Measurements from ENCODE around the gene DHRSX. TPM values are rescaled to one million over a fixed set of nuclear protein-coding genes. Genes with fewer than 3 reads are reported as not detected.
"Not testable (repeated sequence)": the region's sequence is repeated elsewhere in the genome, so short reads cannot be mapped to it uniquely, and the experiment has no call there.

Gene DHRSX
- total RNA-seq, 1 experiment from 2014 or later = 24.7 TPM

DNA sequence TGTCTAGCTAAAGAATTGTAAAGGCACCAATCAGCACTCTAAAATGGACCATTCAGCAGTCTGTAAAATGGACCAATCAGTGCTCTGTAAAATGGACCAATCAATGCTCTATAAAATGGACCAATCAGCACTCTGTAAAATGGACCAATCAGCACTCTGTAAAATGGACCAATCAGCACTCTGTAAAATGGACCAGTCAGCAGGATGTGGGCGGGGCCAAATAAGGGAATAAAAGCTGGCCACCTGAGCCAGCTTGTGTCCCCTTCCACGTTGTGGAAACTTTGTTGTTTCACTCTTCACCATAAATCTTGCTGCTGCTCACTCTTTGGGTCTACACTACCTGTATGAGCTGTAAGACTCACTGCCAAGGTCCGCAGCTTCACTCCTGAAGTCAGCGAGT lies 230.0 kb downstream of the DHRSX start:
- DNase-seq (ENCODE audit: extremely low read depth, low read depth) = not testable (repeated sequence)

DNA sequence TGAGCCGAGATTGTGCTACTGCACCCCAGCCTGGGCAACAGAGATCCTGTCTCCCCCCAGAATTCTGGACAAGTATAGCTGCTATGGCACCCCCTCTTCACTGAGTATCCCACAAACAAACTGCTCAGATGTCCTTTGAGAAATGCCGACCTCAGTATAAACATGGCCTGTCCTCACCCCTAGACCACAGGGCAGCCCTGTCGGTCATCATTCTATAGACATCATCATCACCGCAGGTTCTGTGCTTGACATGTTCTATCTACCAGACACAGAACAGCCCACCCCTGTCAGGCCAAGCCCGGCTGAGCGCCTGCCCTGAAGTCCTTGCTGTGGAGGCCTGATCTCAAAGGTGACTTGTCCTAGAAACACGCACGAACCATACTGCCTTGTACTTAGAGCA lies 232.9 kb downstream of the DHRSX start:
- no peak for DNase-seq (ENCODE audit: extremely low read depth, low read depth)

DNA sequence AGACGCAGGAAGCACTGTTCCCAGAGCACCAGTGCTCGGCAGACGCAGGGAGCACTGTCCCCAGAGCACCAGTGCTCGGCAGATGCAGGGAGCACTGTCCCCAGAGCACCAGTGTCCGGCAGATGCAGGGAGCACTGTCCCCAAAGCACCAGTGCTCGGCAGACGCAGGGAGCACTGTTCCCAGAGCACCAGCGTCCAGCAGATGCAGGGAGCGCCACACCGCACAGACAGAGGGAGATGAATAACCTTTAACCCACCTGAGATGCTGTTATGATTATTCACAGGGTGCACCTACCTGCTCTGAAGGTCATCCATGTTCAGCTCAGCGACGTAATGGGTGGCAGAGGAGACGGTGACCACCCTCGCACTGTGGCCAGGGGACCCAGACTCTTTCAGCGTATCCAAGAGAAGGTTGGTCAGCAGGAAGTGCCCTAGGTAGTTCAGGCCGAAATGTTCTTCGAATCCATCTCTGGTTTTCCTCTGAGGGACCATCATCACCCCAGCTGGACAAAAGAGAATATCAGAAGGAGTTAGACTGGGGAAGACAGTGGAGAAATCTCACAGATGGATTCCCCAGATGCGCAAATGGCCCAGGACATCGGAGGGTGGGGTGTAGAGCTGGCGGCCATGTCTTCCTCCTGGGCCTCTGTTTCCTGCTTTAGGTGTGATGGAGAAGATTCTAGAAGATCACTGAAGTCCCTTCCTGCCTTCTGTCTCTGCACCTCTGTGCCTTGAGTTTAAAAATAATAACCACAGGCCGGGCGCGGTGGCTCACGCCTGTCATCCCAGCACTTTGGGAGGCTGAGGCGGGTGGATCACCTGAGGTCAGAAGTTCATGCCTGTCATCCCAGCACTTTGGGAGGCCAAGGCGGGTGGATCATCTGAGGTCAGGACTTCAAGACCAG lies 234.1 kb downstream of the DHRSX start:
- DNase-seq (ENCODE audit: extremely low read depth, low read depth) = no peak

DNA sequence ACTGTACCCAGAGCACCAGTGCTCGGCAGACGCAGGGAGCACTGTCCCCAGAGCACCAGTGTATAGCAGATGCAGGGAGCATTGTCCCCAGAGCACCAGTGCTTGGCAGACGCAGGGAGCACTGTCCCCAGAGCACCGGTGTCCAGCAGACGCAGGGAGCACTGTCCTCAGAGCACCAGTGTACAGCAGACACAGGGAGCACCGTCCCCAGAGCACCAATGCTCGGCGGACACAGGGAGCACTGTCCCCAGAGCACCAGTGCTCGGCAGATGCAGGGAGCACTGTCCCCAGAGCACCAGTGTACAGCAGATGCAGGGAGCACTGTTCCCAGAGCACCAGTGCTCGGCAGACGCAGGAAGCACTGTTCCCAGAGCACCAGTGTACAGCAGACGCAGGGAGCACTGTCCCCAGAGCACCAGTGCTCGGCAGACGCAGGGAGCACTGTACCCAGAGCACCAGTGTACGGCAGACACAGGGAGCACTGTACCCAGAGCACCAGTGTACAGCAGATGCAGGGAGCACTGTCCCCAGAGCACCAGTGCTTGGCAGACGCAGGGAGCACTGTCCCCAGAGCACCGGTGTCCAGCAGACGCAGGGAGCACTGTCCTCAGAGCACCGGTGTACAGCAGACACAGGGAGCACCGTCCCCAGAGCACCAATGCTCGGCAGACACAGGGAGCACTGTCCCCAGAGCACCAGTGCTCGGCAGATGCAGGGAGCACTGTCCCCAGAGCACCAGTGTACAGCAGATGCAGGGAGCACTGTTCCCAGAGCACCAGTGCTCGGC lies 234.9 kb downstream of the DHRSX start:
- DNase-seq (ENCODE audit: extremely low read depth, low read depth) = not testable (repeated sequence)

DNA sequence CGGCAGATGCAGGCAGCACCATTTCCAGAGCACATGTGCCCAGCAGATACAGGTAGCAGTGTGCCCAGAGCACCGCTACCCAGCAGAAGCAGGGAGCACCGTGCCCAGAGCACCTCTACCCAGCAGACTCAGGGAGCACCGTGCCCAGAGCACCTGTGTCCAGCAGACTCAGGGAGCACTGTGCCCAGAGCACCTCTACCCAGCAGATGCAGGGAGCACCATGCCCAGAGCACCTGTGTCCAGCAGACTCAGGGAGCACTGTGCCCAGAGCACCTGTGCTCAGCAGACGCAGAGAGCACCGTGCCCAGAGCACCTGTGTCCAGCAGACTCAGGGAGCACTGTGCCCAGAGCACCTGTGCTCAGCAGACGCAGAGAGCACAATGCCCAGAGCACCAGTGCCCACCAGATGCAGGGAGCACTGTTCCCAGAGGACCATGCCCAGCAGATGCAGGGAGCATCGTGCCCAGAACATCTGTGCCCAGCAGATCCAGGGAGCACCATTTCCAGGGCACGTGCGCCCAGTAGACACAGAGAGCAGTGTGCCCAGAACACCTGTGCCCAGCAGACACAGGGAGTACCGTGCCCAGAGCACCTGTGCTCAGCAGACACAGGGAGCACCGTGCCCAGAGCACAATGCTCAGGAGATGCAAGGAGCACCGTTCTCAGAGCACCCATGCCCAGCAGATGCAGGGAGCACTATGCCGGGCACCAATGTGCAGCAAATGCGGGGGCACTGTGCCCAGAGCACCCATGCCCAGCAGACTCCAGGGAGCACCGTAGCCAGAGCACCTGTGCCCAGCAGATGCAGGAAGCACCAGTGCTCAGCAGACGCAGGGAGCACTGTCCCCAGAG lies 236.4 kb downstream of the DHRSX start:
- DNase-seq (ENCODE audit: extremely low read depth, low read depth) = no peak

DNA sequence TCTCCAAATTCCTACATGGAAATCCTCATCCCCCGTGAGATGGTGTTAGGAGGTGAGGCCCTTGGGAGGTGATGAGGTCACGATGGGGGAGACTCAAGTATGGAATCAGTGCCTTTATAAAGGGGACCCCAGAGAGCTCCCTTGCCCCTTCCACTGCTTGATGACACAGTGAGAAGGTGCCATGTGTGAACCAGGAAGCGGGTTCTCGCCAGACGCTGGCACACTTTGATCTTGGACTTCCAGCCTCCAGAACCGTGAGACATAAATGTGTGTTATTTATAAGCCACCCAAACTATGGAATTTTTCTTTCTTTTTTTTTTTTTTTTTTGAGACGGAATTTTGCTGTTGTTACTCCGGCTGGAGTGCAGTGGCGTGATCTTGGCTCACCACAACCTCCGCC lies 237.6 kb downstream of the DHRSX start:
- DNase-seq (ENCODE audit: extremely low read depth, low read depth) = no peak

DNA sequence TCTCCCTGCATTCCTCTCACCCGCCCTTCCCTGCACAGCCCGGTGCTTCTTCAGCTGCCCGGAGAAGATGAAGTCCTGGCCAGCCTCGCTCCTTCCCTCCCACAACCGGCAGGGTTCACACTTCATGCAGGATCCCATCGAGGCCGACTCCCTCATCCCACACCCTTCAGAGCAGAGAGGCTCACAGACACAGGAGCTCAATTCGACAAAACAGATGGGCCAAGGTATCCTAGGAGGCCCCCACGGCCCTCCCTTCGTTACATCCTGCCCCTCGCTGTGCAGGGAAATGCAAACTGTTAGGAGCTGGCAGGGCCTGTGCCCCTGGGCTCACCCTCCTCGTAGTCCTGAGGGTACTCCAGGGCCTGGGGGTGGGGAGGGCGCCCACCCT lies 238.1 kb downstream of the DHRSX start:
- DNase-seq (ENCODE audit: extremely low read depth, low read depth) = no peak

DNA sequence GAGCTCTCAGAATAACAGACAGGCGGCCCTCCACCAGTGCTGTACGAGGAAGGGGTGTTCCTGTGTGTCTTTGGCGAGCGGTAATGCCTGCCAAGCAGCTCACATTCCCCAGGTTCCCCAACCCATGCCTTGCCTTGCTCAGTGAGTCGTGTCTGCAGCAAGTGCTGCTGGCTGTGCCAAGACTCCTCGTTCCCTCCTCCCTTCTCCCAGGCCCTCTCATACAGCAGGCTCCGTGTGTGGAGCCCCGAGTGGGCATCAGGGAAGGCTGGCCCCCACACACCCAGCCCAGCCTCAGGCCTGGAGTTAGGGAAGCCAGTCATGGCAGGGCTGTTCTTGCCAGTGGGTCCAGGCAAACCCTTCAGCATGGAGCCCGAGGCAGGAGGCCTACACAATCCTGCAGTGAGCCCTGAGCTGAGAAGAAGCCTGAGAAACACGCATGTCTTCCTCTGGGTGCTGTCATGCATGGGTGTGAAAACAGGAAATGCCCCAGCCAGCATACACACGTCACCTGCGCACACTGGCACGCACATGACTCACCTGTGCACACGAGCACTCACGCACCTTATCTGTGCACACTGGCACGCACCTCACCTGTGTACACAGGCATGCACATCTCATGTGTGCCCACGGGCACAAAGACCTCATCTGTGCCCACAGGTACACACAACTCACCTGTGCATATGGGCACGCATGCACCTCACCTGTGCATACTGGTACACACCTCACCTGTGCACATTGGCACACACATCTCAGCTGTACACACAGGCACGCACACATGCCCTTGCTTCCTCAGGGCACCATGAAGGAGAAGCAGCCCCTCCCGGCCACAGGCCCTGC lies 238.7 kb downstream of the DHRSX start:
- DNase-seq (ENCODE audit: extremely low read depth, low read depth) = no peak

DNA sequence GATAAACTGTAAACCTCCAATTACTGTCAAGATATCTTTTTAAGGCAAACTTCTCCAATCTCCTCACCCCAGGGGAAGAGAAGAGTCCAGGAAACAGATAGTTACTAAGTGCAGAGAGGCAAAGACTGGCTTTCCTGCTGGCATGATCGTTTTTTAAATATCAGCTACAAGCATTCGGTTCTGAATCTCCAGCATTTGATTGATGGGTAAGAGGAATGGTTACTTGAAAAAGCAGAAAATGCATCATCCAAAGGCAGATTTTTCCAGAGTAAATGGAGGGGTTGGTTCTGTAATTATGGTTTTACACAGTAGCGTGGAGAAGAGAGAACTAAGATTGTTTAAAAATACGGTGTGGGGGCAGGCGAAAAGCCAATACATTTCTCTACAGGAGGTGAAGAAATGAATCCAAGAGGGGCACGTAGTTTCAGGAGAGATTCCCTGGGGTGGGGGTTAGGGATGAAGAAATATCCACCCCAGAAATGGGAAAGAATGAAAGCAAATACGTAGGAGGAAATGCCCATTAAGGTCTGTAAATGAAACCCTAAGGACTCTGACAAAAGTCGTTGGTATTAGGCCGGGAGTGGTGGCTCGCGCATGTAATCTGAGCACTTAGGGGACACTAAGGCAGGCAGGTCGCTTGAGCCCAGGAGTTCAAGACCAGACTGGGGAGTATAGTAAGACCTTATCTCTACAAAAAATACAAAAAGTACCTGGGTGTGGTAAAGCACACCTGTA lies 248.3 kb downstream of the DHRSX start:
- DNase-seq (ENCODE audit: extremely low read depth, low read depth) = no peak

DNA sequence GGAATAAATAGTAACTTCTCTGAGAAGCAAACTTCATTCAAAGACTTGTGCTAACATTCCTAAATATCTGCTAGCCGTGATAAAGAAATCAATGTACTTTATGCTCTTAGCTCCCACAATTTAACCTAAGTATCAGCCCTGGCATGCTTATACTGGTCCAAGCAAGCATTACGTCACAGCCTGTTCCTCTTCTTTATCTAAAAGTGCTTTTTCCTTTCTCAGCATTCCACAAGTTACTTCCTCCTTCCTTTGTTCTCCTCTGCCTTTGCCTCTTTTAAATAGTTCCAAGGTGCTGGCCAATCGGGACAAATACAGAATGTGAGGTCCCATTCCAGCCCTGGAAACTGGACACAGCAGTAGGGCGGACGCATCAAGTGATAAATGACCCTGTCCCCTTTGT lies 249.6 kb downstream of the DHRSX start:
- no peak for DNase-seq (ENCODE audit: extremely low read depth, low read depth)

DNA sequence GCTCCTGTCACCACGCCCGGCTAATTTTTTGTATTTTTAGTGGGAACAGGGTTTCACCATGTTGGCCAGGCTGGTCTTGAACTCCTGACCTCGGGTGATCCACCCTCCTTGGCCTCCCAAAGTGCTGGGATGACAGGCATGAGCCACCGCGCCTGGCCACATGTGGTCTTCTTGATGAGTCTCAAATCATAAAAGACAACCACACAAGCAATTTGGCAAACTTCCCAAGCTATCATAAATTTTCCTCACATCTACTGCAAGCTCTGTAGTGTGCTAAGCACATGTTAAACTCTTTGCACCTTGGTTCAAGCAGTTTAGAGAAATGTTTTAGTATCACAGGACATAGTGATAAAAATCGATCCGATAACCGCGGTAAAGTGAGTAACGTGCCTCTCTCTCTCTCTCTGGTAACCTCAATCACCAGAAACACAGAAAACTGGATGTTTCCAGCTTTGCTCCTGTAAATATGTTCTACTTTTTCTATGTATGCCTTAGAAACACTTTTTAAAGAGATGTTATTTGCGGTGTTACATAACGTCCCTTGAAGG lies 256.8 kb downstream of the DHRSX start:
- no peak for DNase-seq (ENCODE audit: extremely low read depth, low read depth)

DNA sequence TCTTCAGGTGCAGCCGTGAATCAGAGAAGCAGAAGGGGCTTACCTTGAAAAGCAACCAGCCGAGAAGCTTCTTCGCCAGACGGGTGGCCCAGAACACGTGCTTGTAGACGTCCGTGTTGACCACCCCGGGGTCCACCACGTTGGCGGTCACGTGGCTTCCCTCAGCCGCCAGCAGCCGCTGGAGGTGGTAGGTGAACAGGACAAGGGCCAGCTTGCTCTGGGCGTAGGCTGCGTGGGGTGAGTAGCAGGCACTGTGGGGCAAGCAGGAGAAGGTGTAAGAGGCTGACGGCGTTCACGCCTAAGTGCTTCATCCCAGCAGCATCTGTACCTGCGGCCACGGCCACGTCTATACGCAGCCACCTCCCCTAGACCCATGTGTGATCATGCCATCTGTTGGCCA lies 257.8 kb downstream of the DHRSX start:
- DNase-seq (ENCODE audit: extremely low read depth, low read depth) = no peak

DNA sequence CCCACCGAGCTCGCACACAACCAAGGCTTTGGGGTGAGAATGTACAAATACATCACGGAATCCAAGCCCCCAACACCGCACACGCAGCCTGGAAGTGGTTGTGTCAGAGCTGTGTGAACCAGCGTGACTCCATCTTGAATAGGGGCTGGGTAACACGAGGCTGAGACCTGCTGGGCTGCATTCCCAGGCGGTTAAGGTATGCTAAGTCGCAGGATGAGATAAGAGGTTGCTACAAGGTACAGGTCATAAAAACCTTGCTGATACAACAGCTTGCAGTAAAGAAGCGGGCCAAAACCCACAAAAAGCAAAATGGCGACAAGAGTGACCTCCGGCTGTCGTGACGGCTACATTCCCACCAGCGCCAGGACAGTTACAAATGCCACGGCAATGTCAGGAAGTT lies 258.4 kb downstream of the DHRSX start:
- no peak for DNase-seq (ENCODE audit: extremely low read depth, low read depth)

DNA sequence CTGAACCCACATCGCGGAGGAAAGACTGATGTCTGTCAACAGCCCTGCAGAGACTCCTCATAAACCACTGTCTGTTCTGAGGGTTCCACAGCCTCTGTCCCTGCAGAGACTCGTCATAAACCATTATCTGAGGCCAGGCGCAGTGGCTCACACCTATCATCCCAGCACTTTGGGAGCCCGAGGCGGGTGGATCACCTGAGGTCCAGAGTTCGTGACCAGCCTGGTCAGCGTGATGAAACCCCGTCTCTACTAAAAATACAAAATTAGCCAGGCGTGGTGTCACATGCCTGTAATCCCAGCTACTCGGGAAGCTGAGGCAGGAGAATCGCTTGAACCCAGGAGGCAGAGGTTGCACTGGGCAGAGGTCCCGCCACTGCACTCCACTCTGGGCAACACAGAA lies 259.3 kb downstream of the DHRSX start:
- not testable (repeated sequence) for DNase-seq (ENCODE audit: extremely low read depth, low read depth)

DNA sequence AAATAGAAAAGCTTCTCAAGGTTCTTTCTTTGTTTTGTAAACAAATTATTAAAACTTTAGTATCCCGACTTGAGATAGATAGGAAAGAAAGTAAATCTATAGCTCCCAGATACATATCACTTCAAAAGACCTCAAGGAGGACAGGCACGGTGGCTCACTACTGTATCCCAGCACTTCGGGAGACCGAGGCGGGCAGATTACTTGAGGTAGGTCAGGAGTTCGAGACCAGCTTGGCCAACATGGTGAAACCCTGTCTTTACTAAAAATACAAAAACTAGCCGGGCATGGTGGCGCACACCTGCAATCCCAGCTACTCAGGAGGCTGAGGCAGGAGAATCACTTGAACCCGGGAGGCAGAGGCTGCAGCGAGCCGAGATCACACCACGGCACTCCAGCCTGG lies 260.0 kb downstream of the DHRSX start:
- not testable (repeated sequence) for DNase-seq (ENCODE audit: extremely low read depth, low read depth)

DNA sequence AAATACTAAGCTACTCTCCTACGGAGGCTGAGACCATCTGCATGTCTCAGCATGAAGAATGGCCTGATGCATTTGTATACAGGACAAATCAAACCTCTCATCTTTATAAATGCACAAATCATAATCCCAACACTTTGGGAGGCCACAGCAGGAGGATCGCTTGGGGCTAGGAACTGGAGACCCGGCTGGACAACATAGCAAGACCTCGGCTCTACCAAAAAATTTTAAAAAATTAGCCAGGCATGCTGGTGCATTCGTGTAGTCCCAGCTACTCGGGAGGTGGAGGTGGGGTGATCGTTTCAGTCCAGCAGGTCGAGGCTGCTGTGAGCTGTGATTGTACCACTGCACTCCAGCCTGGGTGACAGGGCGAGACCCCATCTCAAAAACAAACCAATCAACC lies 262.8 kb downstream of the DHRSX start:
- DNase-seq (ENCODE audit: extremely low read depth, low read depth) = no peak

DNA sequence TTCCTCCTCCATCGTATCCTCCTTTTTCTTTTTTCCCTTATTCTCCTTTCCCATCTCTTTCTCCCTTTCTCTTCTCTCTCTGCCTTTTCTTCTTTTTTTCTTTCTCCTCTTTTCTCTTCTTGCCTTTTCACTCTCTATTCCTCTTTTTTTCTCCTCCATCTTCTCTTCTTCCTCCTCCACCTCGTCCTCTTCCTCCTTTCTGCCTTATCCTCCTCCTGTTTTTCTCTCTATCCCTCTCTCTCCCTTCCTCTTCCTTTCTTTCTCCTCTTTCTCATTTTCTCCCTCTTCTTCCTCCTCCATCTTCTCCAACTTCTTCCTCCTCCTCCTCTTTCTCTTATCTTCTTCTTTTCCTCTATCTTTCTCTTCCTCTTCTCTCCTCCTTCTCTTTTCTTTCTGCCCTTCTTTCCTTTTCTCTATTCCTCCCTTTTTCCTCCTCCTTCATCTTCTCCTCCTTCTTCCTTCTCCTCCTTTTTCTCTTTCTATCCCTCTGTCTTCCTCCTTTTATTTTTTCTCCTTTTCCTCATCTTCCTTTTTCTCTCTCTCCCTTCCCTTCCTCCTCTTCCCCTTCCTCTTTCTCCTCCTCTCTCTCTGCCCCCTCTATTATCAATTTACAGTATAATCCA lies 269.1 kb downstream of the DHRSX start:
- no peak for DNase-seq (ENCODE audit: extremely low read depth, low read depth)

DNA sequence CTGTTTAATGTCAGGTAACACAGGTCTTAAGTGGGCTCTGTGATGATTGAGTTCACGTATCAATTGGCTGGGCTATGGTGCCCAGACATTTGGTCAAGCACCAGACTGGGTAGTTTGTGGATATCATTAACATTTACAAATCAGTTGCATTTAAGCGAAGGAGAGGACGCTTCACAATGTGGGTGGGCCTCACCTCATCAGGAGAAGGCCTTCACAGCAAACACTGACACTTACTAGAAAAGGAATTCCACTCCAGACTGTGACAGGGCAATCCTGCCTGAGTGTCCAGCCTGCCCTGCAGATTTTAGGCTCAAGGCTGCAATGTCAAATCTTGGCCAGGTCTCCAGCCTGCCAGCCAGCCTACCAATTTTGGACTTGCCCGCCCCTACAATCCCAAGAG lies 270.3 kb downstream of the DHRSX start:
- DNase-seq (ENCODE audit: extremely low read depth, low read depth) = no peak

DNA sequence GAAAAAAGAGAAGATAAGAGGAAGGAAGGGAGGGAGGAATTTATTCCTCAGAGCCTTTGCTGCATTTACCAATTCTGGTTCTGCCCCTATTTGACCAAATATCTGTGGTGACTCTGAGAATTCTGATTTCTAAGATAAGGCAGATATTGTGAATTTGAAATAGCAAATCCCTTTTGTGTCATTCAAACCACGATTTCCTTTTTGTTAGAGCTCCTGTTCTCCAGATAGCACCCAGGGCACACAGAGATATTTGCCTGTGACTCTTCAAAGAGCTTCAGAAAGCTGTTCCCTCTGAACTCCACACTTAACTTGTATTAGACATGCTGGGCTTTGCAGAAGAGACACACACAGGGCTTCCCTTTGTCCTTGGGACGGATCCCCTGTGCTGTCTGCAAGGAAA lies 272.2 kb downstream of the DHRSX start:
- no peak for DNase-seq (ENCODE audit: extremely low read depth, low read depth)

Measured in NCI-H460 (cell line).